Peyer's patch (tissue), 4 donors: ENCODE results near the gene PCNA. TPM values are rescaled to one million over a fixed set of nuclear protein-coding genes. Genes with fewer than 3 reads are reported as not detected.

Experiments
- DNase-seq, 3 donors: peaks; one replicate each; pipeline ENCODE4 v3.0.0-alpha.2; 2017 to 2019
- H3K27ac ChIP-seq, 4 donors: fragments of 200-600 bp; sonication (generic); one replicate each; pipeline ENCODE4 v1.5.1; 2016 to 2019
- H3K27me3 ChIP-seq, 2 donors: fragments of 200-600 bp; sonication (generic); one replicate each; pipeline ENCODE4 v1.5.1; 2019
- H3K36me3 ChIP-seq, 3 donors: fragments of 200-600 bp; sonication (generic); one replicate each; pipeline ENCODE4 v1.5.1; 2016 to 2019
- H3K4me1 ChIP-seq, 4 donors: fragments of 200-600 bp; sonication (generic); one replicate each; pipeline ENCODE4 v1.5.1; 2016 to 2019
- H3K4me3 ChIP-seq, 4 donors: fragments of 200-600 bp; sonication (generic); 1 replicate in 3 of 4; 2 replicates in 1 of 4; pipeline ENCODE4 v1.5.1; 2016 to 2019; ENCODE audit warnings: mild to moderate bottlenecking in 1 of 4
- H3K9me3 ChIP-seq, 4 donors: fragments of 200-600 bp; sonication (generic); one replicate each; pipeline ENCODE4 v1.5.1; 2016 to 2019; ENCODE audit warnings: mild to moderate bottlenecking in 1 of 4
- POLR2A ChIP-seq, 2 donors: fragments of 450-650 bp; IDR thresholded peaks; one replicate each; pipeline ENCODE4 v1.5.1; 2017; ENCODE audit warnings: antibody characterized with exemption in 2 of 2, mild to moderate bottlenecking in 2 of 2, moderate library complexity in 2 of 2
- total RNA-seq, 4 donors: library from RNA; depleted of rRNA; stranded (reverse); fragments of >200 nt; gene quantifications; one replicate each; pipeline ENCODE4 v1.1.0, GENCODE V29; 2016
- TF ChIP-seq, protein P1 (sequence below), 6 experiments: fragments of 450-650 bp in 4 of 6; fragments of 200-600 bp in 2 of 6; sonication (generic) in 1 of 6; IDR thresholded peaks; one replicate each; pipeline ENCODE4 v1.5.1; 2017 to 2019; ENCODE audit warnings: antibody characterized with exemption in 6 of 6, mild to moderate bottlenecking in 3 of 6, moderate library complexity in 1 of 6

The PCNA gene
- total RNA-seq, 4 donors from 2014 or later = 23.3 to 103 (median 46.0) TPM

DNA sequence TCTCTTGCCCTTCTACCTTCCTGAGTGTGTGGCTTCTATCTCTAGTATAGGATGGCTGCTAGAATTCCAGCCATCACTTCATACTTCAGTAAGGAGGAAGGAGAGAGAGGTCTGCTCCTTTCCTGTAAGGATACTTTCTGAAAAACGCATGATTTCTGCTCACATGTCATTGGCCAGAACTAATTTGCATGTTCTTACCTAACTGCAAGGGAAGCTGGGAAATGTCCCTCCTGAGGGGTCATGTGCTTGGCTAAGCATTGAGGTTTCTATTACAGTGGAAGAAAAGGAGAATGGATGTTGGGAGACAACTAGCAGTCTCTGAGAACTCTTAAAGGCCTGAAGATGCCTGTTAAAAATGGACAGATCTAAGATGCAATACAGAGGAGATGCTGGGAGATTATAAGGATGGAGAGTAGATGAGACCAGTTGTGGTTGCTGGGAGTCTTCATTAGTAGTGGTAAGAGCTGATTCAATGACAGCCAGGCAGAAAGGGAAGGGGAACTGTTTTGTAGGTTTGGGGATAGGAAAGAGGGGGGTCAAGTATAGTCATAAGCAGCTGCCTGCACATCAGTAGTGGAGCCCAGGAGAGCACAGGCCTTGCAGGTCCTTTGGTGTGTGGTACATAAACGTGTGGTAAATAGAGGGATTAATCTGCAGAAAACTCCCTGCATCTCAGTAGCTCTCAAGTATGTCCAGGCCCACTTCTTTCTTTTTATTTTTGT, 27.3 kb upstream of the PCNA start:
- H3K4me3 ChIP-seq = no peak overlapping the region
- no peak for DNase-seq
- H3K36me3 ChIP-seq = no peaks in the 10 kb centered on the region
- no peaks in the 10 kb centered on the region for H3K9me3 ChIP-seq
- no peak overlapping the region for H3K27ac ChIP-seq
- H3K4me1 ChIP-seq = peaks cover 5 to 50% (median 6%) of the 10 kb centered on the region in 4 donors
- H3K27me3 ChIP-seq = no peaks in the 10 kb centered on the region
- TF ChIP-seq, protein P1, sequence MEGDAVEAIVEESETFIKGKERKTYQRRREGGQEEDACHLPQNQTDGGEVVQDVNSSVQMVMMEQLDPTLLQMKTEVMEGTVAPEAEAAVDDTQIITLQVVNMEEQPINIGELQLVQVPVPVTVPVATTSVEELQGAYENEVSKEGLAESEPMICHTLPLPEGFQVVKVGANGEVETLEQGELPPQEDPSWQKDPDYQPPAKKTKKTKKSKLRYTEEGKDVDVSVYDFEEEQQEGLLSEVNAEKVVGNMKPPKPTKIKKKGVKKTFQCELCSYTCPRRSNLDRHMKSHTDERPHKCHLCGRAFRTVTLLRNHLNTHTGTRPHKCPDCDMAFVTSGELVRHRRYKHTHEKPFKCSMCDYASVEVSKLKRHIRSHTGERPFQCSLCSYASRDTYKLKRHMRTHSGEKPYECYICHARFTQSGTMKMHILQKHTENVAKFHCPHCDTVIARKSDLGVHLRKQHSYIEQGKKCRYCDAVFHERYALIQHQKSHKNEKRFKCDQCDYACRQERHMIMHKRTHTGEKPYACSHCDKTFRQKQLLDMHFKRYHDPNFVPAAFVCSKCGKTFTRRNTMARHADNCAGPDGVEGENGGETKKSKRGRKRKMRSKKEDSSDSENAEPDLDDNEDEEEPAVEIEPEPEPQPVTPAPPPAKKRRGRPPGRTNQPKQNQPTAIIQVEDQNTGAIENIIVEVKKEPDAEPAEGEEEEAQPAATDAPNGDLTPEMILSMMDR (IDR thresholded peaks at IDR 0.05) = no peak
- TF ChIP-seq POLR2A (IDR thresholded peaks at IDR 0.05) = no peak

DNA sequence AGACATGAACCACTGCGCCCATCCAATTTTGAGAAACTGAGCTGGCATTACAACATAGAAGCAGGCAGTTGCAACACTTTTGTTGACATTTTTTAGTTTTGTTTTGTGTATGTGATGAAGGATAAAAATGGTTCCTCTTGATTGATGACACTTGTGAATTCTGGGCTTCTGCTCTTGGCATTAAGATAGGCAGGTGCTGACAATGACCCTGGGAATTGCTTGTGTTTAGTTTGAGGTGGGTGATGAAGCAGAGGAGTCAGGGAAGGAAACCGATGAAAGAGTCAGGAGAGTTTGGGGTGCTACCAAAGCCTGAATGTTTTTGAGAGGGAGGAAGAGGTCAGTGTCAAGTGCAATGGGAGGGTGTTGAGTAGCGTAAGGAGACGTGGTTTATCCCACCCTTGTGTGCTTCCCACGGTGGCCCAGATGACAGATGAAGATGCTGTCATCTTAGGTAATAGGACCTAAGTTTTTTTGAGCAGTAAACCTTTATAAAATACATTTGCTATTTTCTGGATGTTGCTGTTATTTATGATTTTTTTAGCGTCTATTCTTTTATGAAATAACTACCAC, 26.4 kb upstream of the PCNA start:
- H3K27ac ChIP-seq = no peak overlapping the region
- no peak for DNase-seq
- no peaks in the 10 kb centered on the region for H3K27me3 ChIP-seq
- peaks cover 5 to 56% (median 6%) of the 10 kb centered on the region in 4 donors for H3K4me1 ChIP-seq
- no peaks in the 10 kb centered on the region for H3K36me3 ChIP-seq
- H3K4me3 ChIP-seq = no peak overlapping the region
- TF ChIP-seq POLR2A (IDR thresholded peaks at IDR 0.05) = no peak
- TF ChIP-seq, protein P1 (IDR thresholded peaks at IDR 0.05) = no peak
- H3K9me3 ChIP-seq = no peaks in the 10 kb centered on the region

DNA sequence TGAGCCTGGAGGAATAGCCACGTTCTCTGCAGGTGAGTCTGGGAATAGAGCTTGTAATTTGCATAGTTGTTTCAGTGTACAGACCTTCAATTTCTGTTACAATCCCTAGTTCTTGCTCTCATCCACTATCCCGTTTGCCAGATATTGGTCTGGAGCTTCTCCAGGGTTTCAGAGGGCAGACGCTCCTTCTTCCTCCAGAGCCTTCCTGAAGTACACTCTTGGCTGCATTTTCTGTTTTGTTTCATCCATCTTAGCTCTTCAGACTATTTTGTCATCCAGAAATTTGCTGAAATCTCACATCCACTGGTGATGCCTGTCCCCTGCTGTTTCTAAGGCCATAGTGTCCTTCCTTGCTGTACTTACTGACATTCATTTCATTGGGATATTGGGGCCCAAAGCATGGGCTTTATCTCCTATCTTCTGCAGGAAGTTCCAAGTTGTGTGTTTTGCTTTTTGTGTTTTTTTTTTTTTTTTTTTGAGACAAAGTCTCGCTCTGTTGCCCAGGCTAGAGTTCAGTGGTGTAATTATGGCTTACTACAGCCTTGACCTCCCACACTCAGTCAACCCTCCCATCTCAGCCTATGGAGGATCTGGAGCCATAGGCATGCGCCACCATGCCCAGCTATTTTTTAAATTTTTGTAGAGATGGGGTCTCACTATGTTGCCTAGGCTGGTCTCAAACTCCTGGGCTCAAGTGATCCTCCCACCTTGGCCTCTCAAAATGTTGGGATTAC, 25.8 kb upstream of the PCNA start:
- Histone ChIP-seq H3K27ac (no peak overlapping the region), H3K4me3 (no peak overlapping the region), H3K9me3 (no peaks in the 10 kb centered on the region), H3K36me3 (no peaks in the 10 kb centered on the region), H3K27me3 (no peaks in the 10 kb centered on the region), H3K4me1 (peaks cover 4 to 54% (median 4%) of the 10 kb centered on the region in 4 donors)
- no peak for DNase-seq
- TF ChIP-seq, protein P1 (IDR thresholded peaks at IDR 0.05) = no peak
- TF ChIP-seq POLR2A (IDR thresholded peaks at IDR 0.05) = no peak

DNA sequence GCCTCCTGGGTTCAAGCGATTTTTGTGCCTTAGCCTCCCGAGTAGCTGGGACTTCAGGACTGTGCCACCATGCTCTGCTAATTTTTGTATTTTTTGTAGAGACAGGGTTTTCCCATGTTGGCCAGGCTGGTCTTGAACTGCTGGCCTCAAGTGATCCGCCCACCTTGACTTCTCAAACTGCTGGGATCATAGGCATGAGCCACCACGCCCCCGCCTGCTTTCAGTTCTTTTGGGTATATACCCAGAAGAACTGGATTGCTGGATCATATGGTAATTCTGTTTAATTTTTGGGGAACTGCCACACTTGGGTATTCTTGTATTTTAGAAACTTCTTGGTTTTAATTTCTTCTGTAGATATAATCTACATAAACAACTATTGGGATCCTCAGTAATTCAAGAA, 24.1 kb upstream of the PCNA start:
- H3K27ac ChIP-seq = no peak overlapping the region
- no peaks in the 10 kb centered on the region for H3K27me3 ChIP-seq
- H3K36me3 ChIP-seq = no peaks in the 10 kb centered on the region
- no peak for DNase-seq
- H3K9me3 ChIP-seq = no peaks in the 10 kb centered on the region
- no peak for TF ChIP-seq POLR2A (IDR thresholded peaks at IDR 0.05)
- no peak overlapping the region for H3K4me3 ChIP-seq
- peaks cover 0 to 45% (median 3%) of the 10 kb centered on the region in 4 donors for H3K4me1 ChIP-seq

DNA sequence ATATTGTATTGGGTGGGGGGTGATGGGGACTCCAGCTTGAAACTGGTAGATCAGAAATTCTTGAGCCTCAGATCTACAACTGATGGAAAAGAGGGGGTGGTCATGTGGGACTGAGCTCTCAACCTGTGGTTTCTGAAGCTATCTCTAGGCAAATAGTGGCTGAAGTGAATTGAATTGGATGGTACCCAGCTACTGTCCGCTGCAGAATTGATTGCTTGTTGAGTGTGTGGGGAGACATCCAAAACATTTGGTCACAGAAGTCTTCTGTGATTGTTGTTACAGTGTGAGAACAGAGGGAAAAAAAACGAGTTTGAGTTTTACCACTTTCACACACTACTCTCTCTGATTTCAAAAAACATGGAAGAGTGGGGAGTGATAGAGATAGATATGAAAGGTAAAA, 21.9 kb upstream of the PCNA start:
- no peak for DNase-seq
- no peak for TF ChIP-seq POLR2A (IDR thresholded peaks at IDR 0.05)
- TF ChIP-seq, protein P1 (IDR thresholded peaks at IDR 0.05) = no peak
- Histone ChIP-seq H3K27ac (no peak overlapping the region), H3K27me3 (no peaks in the 10 kb centered on the region), H3K9me3 (no peaks in the 10 kb centered on the region), H3K36me3 (no peaks in the 10 kb centered on the region), H3K4me1 (peaks cover 0 to 25% (median under 1%) of the 10 kb centered on the region in 4 donors), H3K4me3 (no peak overlapping the region)

DNA sequence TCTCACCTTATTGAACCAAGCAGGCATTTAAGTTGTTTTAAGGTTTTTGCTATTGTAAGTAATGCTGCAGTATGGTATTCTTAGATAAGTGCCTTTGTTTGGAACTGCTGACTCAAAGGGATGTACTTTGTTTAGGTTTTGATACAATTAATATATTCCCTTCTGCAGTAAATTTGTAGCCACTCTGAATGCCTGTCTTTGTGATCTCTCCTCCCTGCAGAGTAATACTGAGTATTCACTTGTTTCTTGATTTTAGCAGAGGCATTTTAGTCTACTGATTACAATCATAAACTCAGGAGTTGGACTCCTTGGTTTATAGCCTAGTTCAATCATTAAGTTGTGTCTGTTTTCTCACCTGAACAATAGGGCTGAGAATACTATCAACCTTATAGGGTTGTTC, 20.4 kb upstream of the PCNA start:
- peaks cover 0 to 19% (median 0%) of the 10 kb centered on the region in 4 donors for H3K4me1 ChIP-seq
- TF ChIP-seq, protein P1 (IDR thresholded peaks at IDR 0.05) = no peak
- TF ChIP-seq POLR2A (IDR thresholded peaks at IDR 0.05) = no peak
- no peaks in the 10 kb centered on the region for H3K27me3 ChIP-seq
- H3K36me3 ChIP-seq = no peaks in the 10 kb centered on the region
- no peak overlapping the region for H3K27ac ChIP-seq
- no peak for DNase-seq
- no peaks in the 10 kb centered on the region for H3K9me3 ChIP-seq
- no peak overlapping the region for H3K4me3 ChIP-seq
